GM12892 (cell line): ENCODE results near the gene DNASE2.

ENCODE experiments used
- POLR2A ChIP-seq: IDR thresholded peaks from 2 replicates; pipeline ENCODE4 v1.6.1; 2011; ENCODE audit warnings: low read depth, low read length, control low read depth
- POLR2AphosphoS5 ChIP-seq: IDR thresholded peaks from 2 replicates; pipeline ENCODE4 v1.6.1; 2011; ENCODE audit warnings: low read depth, low read length, control low read depth
- TAF1 ChIP-seq: IDR thresholded peaks from 2 replicates; pipeline ENCODE4 v1.6.1; 2011; ENCODE audit warnings: low read depth, mild to moderate bottlenecking, control low read depth, low read length, borderline replicate concordance

DNA sequence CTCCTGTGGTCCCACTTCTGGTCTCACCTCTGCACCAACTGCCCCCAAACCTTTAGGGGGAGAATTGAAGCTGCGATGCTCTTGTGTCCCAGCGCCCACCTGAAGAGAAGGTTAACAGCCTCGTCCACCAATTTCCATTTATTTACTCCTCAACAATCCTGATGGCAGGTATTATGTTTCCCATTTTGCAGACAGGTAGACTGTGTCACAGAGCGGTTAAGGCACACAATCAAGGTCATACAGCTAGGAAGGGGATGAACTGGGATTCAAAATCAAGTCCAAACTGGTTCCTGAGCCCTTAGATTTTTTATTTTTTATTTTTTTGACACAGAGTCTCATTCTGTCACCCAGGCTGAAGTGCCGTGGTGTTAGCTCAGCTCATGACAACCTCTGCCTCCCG is 6.2 kb downstream of the DNASE2 start:
- TF ChIP-seq POLR2A: no peak
- no peak for TF ChIP-seq TAF1
- no peak for TF ChIP-seq POLR2AphosphoS5
